Ishikawa (cell line): Measurements from ENCODE around the gene STAT1.
A peak's percentile ranks its signal among the peaks of the same experiment; 100 is the strongest.

ENCODE experiments used
- CEBPB ChIP-seq: IDR thresholded peaks from 2 replicates; pipeline ENCODE4 v1.6.1; 2012
- CREB1 ChIP-seq: IDR thresholded peaks from 2 replicates; pipeline ENCODE4 v1.6.1; 2012; ENCODE audit warnings: low read depth
- EGR1 ChIP-seq: IDR thresholded peaks from 2 replicates; pipeline ENCODE4 v1.6.1; 2012
- EP300 ChIP-seq: IDR thresholded peaks from 2 replicates; pipeline ENCODE4 v1.6.1; 2012; ENCODE audit warnings: borderline replicate concordance
- FOXM1 ChIP-seq: IDR thresholded peaks from 2 replicates; pipeline ENCODE4 v1.6.1; 2012; ENCODE audit warnings: low read depth, borderline replicate concordance
- NFIC ChIP-seq: IDR thresholded peaks from 2 replicates; pipeline ENCODE4 v1.6.1; 2012
- RAD21 ChIP-seq: IDR thresholded peaks from 2 replicates; pipeline ENCODE4 v1.6.1; 2012; ENCODE audit warnings: low read depth
- TAF1 ChIP-seq: IDR thresholded peaks from 2 replicates; pipeline ENCODE4 v1.6.1; 2012; ENCODE audit warnings: low read depth, mild to moderate bottlenecking
- TCF12 ChIP-seq: IDR thresholded peaks from 2 replicates; pipeline ENCODE4 v1.6.1; 2012; ENCODE audit warnings: low read depth
- TEAD4 ChIP-seq: IDR thresholded peaks from 2 replicates; pipeline ENCODE4 v1.6.1; 2012
- YY1 ChIP-seq: IDR thresholded peaks from 2 replicates; pipeline ENCODE4 v1.6.1; 2012; ENCODE audit warnings: low read depth
- ZBTB7A ChIP-seq: IDR thresholded peaks from 2 replicates; pipeline ENCODE4 v1.6.1; 2012; ENCODE audit warnings: low read depth
- TF ChIP-seq, protein P1 (sequence below): IDR thresholded peaks from 2 replicates; pipeline ENCODE4 v1.6.1; 2012
- TF ChIP-seq, protein P2 (sequence below): IDR thresholded peaks from 2 replicates; pipeline ENCODE4 v1.6.1; 2012
- TF ChIP-seq, protein P3 (sequence below): IDR thresholded peaks from 2 replicates; pipeline ENCODE4 v1.6.1; 2012; ENCODE audit warnings: low read depth, mild to moderate bottlenecking

STAT1 gene

DNA sequence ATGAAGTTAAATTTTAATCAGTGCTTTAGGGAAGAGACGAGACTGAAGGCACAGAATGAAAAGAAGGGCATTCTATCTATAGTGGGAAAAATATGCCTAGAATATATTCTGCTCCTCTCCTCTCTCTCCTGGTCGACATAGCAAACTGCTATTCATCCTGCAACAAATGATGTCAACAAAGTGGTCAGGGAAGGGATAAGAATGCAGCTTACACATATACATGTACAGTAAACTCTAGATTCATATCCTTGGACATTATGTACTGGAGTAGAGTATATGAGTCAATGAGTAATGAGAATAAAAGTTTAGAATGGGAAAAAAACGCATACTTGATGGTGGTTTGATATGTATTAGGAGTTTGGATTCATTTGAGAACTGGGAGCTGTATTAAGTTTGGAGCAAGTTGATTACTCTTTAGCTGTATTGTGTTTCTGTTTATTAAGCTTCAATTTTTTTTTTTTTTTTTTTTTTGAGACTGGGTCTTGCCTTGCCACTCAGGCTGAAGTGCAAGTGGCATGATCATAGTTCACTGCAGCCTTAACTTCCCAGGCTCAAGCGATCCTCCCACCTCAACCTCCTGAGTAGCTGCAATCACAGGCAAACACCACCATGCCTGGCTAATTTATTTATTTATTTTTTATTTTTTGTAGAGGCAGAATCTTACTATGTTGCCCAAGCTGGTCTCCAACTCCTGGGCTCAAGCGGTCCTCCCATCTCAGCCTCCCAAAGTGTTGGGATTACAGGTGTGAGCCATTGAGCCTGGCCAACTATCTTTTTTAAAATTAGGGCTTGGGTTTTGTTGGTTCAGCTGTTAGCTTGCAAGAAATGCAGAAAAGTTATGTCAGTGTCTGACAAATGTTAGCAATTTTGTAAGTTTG lies 53.8 kb downstream of the STAT1 start:
- TF ChIP-seq ZBTB7A (no peak), CEBPB (no peak), TAF1 (no peak), TEAD4 (no peak), EP300 (no peak), NFIC (no peak)
- TF ChIP-seq, protein P1, sequence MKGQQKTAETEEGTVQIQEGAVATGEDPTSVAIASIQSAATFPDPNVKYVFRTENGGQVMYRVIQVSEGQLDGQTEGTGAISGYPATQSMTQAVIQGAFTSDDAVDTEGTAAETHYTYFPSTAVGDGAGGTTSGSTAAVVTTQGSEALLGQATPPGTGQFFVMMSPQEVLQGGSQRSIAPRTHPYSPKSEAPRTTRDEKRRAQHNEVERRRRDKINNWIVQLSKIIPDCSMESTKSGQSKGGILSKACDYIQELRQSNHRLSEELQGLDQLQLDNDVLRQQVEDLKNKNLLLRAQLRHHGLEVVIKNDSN, result no peak

DNA sequence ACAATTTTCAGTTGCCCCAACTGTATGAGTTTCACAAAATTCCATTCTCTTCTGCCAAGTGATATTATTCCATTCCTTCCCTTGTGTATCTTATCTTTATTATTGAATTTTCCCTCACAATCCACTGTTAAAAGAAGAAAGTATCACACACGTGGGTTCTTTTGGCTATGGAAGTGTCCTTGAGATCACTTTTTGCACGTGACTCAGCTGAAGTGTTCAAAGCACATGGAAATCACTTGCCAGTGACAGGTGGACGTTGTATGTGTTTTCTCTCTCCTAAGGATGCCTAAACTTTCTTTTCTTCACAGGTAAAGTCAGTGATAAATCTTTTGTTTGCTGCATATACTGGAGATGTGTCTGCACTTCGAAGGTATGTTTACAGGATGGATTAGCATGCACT lies 60.7 kb downstream of the STAT1 start:
- TF ChIP-seq NFIC, result no peak
- TF ChIP-seq, protein P2, sequence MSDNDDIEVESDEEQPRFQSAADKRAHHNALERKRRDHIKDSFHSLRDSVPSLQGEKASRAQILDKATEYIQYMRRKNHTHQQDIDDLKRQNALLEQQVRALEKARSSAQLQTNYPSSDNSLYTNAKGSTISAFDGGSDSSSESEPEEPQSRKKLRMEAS, result no peak
- TF ChIP-seq, protein P3, sequence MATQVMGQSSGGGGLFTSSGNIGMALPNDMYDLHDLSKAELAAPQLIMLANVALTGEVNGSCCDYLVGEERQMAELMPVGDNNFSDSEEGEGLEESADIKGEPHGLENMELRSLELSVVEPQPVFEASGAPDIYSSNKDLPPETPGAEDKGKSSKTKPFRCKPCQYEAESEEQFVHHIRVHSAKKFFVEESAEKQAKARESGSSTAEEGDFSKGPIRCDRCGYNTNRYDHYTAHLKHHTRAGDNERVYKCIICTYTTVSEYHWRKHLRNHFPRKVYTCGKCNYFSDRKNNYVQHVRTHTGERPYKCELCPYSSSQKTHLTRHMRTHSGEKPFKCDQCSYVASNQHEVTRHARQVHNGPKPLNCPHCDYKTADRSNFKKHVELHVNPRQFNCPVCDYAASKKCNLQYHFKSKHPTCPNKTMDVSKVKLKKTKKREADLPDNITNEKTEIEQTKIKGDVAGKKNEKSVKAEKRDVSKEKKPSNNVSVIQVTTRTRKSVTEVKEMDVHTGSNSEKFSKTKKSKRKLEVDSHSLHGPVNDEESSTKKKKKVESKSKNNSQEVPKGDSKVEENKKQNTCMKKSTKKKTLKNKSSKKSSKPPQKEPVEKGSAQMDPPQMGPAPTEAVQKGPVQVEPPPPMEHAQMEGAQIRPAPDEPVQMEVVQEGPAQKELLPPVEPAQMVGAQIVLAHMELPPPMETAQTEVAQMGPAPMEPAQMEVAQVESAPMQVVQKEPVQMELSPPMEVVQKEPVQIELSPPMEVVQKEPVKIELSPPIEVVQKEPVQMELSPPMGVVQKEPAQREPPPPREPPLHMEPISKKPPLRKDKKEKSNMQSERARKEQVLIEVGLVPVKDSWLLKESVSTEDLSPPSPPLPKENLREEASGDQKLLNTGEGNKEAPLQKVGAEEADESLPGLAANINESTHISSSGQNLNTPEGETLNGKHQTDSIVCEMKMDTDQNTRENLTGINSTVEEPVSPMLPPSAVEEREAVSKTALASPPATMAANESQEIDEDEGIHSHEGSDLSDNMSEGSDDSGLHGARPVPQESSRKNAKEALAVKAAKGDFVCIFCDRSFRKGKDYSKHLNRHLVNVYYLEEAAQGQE, result no peak

DNA sequence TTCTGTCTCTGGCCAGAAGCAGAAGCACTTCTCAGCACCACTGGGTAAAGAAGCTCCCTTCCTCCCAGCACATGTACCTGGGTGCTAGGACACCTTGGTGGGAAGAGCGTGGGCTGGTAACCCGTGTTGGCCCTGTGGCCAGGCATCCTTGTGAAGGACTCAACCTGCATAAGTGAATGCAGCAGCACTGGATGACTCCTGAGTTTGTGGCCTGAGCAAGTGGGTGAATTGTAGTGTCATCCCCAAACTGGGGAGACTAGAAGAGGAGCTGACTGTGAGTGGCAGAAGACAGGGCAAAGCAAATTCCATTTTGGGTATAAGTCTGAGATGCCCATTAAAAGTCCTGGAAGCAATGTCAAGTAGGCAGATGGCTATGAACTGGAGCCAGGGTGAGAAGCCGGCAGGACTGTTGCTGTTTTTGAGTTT lies 63.4 kb downstream of the STAT1 start:
- TF ChIP-seq CREB1 (no peak), TAF1 (no peak), RAD21 (no peak), ZBTB7A (no peak), EGR1 (no peak), EP300 (no peak), TEAD4 (no peak), TCF12 (no peak), YY1 (no peak), NFIC (no peak)
- TF ChIP-seq, protein P2, result no peak
- TF ChIP-seq, protein P1, result no peak

DNA sequence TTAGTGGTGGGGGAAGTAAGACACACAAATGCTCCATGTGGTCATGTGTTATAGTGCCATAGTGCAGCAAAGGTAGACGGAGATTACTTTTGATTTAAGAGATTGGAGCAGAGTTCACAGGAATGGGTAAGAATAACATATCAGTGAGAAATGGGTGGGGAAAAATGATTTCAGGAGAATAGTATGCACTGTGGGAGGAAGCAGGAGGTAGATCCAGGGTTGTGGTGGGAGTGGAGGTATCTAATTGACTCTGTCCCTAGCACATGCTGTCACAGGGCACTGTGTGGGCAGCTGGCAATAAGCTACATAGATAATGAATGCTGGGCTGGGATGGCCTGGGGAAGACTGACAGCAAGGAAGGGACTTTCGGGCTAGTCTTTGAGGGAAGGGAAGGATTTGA lies 65.3 kb downstream of the STAT1 start:
- TF ChIP-seq YY1 (no peak), RAD21 (no peak)

DNA sequence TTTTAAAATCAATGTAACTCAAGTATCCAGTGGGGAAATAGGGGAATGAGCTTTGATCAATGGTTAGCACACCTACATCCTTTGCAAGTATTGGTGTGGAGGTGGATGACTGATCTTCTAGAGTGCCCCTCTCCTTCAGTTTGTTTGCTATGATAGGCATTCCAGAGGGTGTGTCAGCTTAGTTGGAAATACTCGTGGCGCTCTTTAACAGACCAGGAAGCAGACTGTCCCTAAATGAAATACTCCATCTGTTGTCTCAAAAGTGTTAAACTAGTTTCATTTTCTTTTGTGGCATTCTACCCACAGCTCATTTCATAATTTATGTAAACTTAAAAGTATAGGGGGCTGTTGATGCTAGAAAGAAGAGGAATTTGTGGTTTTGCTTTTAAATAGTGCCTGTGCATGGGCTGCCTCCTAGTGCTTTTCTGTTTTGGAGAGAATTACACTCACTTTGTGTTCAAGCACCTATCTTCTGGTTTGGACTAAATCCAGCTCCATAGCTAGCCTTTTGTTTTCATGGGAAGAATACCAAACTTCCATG lies 66.2 kb downstream of the STAT1 start:
- TF ChIP-seq ZBTB7A (no peak), TAF1 (no peak), EGR1 (no peak), CREB1 (no peak), NFIC (peak; percentile 7; the same call in 1 of the 2 replicates), CEBPB (no peak), EP300 (no peak), RAD21 (peak; percentile 30; the same call in 1 of the 2 replicates), TEAD4 (no peak; the same call in 1 of the 2 replicates), FOXM1 (no peak), TCF12 (no peak), YY1 (no peak)
- TF ChIP-seq, protein P1, result no peak
- TF ChIP-seq, protein P3, result no peak
- TF ChIP-seq, protein P2, result no peak; the same call in 1 of the 2 replicates
